GM12878 (cell line): ENCODE data around the gene MICB.

Experiments used
- BACH1 ChIP-seq: fragments of 450-650 bp; IDR thresholded peaks from 2 replicates; pipeline ENCODE4 v1.6.1; 2017; ENCODE audit warnings: mild to moderate bottlenecking, borderline replicate concordance
- CTCF ChIP-seq, 3 experiments: IDR thresholded peaks in 2 of 3; conservative IDR thresholded peaks in 1 of 3; 2 replicates each; pipeline ENCODE4 v1.5.1; 2011; ENCODE audit warnings: low read depth in 3 of 3, low read length in 3 of 3, mild to moderate bottlenecking in 3 of 3, control low read depth in 2 of 3, moderate library complexity in 2 of 3, inconsistent platforms in 1 of 3, mixed read lengths in 1 of 3; ENCODE audit not compliant: control insufficient read depth in 2 of 3, insufficient read depth in 1 of 3; ENCODE audit errors: extremely low read depth in 1 of 3
- EZH2 ChIP-seq: IDR thresholded peaks from 2 replicates; pipeline ENCODE4 v1.6.1; 2012; ENCODE audit warnings: low read depth, mild to moderate bottlenecking, control low read depth, inconsistent platforms, low read length, borderline replicate concordance; ENCODE audit not compliant: control insufficient read depth
- HDAC6 ChIP-seq: fragments of 200-600 bp; sonication (generic); IDR thresholded peaks from one replicate; pipeline ENCODE4 v1.8.0; 2017; ENCODE audit warnings: antibody characterized with exemption; ENCODE audit not compliant: unreplicated experiment
- MXI1 ChIP-seq: fragments of 150-350 bp; IDR thresholded peaks from 2 replicates; pipeline ENCODE4 v1.6.1; 2011; ENCODE audit warnings: low read depth, mild to moderate bottlenecking, inconsistent platforms, low read length, improper control_type of control experiment

- TF ChIP-seq HDAC6 (no peak), BACH1 (no peak), MXI1 (no peak), EZH2 (no peak), CTCF (IDR thresholded peaks at IDR 0.05 in 2 of 3, conservative IDR thresholded peaks at IDR 0.05 in 1 of 3; ENCODE audit: control insufficient read depth in 2 of 3, extremely low read depth in 1 of 3, insufficient read depth in 1 of 3, low read depth in 3 of 3, low read length in 3 of 3) (no peak)
Observed at GRCh38 chr6:31510007-31510406, 12.1 kb downstream of the MICB start.
